Mucosa of descending colon (tissue), 3 donors: ENCODE data around the gene PAMR1. TPM values are rescaled to one million over a fixed set of nuclear protein-coding genes. Genes with fewer than 3 reads are reported as not detected.
A peak's percentile ranks its signal among the peaks of the same experiment; 100 is the strongest.

ENCODE experiments used
- ATAC-seq: fragments of 200-7000 bp; cut with Tn5 transposase; one replicate; pipeline ENCODE4 v1.9.1; 2020; ENCODE audit warnings: mild to moderate bottlenecking, moderate library complexity
- DNase-seq, 3 donors: peaks; one replicate each; pipeline ENCODE4 v3.0.0-alpha.2; 2020
- H3K36me3 ChIP-seq: fragments of 200-600 bp; one replicate; pipeline ENCODE4 v1.8.0; 2021; ENCODE audit warnings: low read depth, mild to moderate bottlenecking
- H3K4me1 ChIP-seq: fragments of 200-600 bp; one replicate; pipeline ENCODE4 v1.8.0; 2021; ENCODE audit warnings: low read depth, mild to moderate bottlenecking
- H3K4me3 ChIP-seq: fragments of 200-600 bp; one replicate; pipeline ENCODE4 v1.8.0; 2021; ENCODE audit warnings: mild to moderate bottlenecking
- H3K9me3 ChIP-seq: fragments of 200-600 bp; one replicate; pipeline ENCODE4 v1.8.0; 2021; ENCODE audit warnings: mild to moderate bottlenecking
- CTCF ChIP-seq: fragments of 200-600 bp; IDR thresholded peaks from one replicate; pipeline ENCODE4 v1.8.0; 2022; ENCODE audit warnings: antibody characterized with exemption, mild to moderate bottlenecking
- intact Hi-C, 2 donors: fragments of 100-400 bp; cut with DNase I in 1 of 2; cut with micrococcal nuclease in 1 of 2; formaldehyde crosslinking; loops; one replicate each; pipeline versions ENCODE4 v1.11.0 to v1.11.1; 2022; cut with DNase I, micrococcal nuclease
- long read RNA-seq, 2 donors: library from polyadenylated mRNA; unstranded; transcript quantifications; one replicate each; pipeline ENCODE4 v2.0.0, GENCODE V29; 2019 to 2021
- total RNA-seq, 3 donors: library from RNA; stranded (reverse); fragmentation: NEBNext Ultra II Directional in 2 of 3; extraction: Animal tissue kit (Norgen Biotek cat#: 25700) in 2 of 3; gene quantifications; one replicate each; pipeline versions ENCODE4 v1.2.1 to v1.2.4, GENCODE V29; 2021 to 2023
- donor health status: DM: no; HTN: no; CAD: no; lungs with moderate emphysema.
- donor health status: DM: no; HTN: no; CAD: no.
- donor health status: DM: no; HTN: yes; CAD: no.

Gene PAMR1
- 10 to 100 TPM in 1 of 3 donors, 1 to 10 TPM in 2; 1.7 to 17.4 (median 2.3) TPM for total RNA-seq
- long read RNA-seq, donor 1, transcript PAMR1-209 (12 exons, 2,785 nt), result minor isoform, 6 of 22 reads
- long read RNA-seq, donor 1, transcript PAMR1-207 (11 exons, 3,142 nt), result major isoform, 11 of 22 reads
- long read RNA-seq, donor 1, partial matches to known transcripts, result 3 of 22 reads
- long read RNA-seq, donor 1, other reads (novel, unspliced or antisense), result 2 of 22 reads
- long read RNA-seq, donor 2, result 0 reads

- Histone ChIP-seq H3K4me1 (no peaks in the 10 kb centered on the region), H3K9me3 (no peaks in the 10 kb centered on the region), H3K4me3 (no peak within 1 kb of the TSS), H3K36me3 (no peaks in the 10 kb centered on the region)
- TF ChIP-seq CTCF, result no peak
- ATAC-seq (peak; percentile 60), DNase-seq (peak; percentile 29 to 53 (median 39))
- intact Hi-C loops, result no loop called here
These were observed at the start of gene PAMR1 for GRCh38 chr11:35525501-35526175. Gene PAMR1, minus strand, starts transcription at chr11:35525616. Its CDS starts 31 bp downstream, at chr11:35525585.

GRCh38 chr11:35571696-35572095 lies 46.3 kb upstream of the PAMR1 start:
- H3K9me3 ChIP-seq, result no peaks in the 10 kb centered on the region
- intact Hi-C loops, result no loop called here

GRCh38 chr11:35567737-35568465 lies 42.5 kb upstream of the PAMR1 start:
- H3K4me3 ChIP-seq, result no peak overlapping the region
- H3K4me1 ChIP-seq, result no peaks in the 10 kb centered on the region
- ATAC-seq (no peak), DNase-seq (no peak)
- no peak for TF ChIP-seq CTCF
- intact Hi-C loops, result no loop called here
- H3K9me3 ChIP-seq, result no peaks in the 10 kb centered on the region
- no peaks in the 10 kb centered on the region for H3K36me3 ChIP-seq

More at GRCh38 chr11:35571696-35572095, 46.3 kb upstream of the PAMR1 start:
- no peak for TF ChIP-seq CTCF
- Histone ChIP-seq H3K4me3 (no peak overlapping the region), H3K36me3 (no peaks in the 10 kb centered on the region), H3K4me1 (no peaks in the 10 kb centered on the region)
- no peak for ATAC-seq
- DNase-seq, result no peak

GRCh38 chr11:35566885-35567284 lies 41.5 kb upstream of the PAMR1 start:
- Histone ChIP-seq H3K4me1 (no peaks in the 10 kb centered on the region), H3K4me3 (no peak overlapping the region), H3K36me3 (no peaks in the 10 kb centered on the region), H3K9me3 (no peaks in the 10 kb centered on the region)
- intact Hi-C loops, result no loop called here
- TF ChIP-seq CTCF, result no peak
- DNase-seq (no peak), ATAC-seq (no peak)

GRCh38 chr11:35566181-35566580 lies 40.8 kb upstream of the PAMR1 start:
- ATAC-seq (no peak), DNase-seq (no peak)
- TF ChIP-seq CTCF, result no peak
- intact Hi-C loops, result no loop called here
- Histone ChIP-seq H3K4me3 (no peak overlapping the region), H3K4me1 (no peaks in the 10 kb centered on the region), H3K9me3 (no peaks in the 10 kb centered on the region), H3K36me3 (no peaks in the 10 kb centered on the region)
